Upper lobe of right lung (tissue), 1 donor: Measurements from ENCODE around the gene C20orf204. TPM values are rescaled to one million over a fixed set of nuclear protein-coding genes. Genes with fewer than 3 reads are reported as not detected.

ENCODE experiments used
- ATAC-seq: fragments of 200-7000 bp; cut with Tn5 transposase; one replicate; pipeline ENCODE4 v1.9.1; 2020; ENCODE audit warnings: mild to moderate bottlenecking, moderate library complexity
- DNase-seq: peaks from one replicate; pipeline ENCODE4 v3.0.0-alpha.2; 2020
- H3K27ac ChIP-seq: fragments of 200-600 bp; one replicate; pipeline ENCODE4 v1.8.0; 2022
- H3K27me3 ChIP-seq: fragments of 200-600 bp; one replicate; pipeline ENCODE4 v1.8.0; 2022; ENCODE audit warnings: mild to moderate bottlenecking
- H3K36me3 ChIP-seq: fragments of 200-600 bp; one replicate; pipeline ENCODE4 v1.8.0; 2022
- H3K4me1 ChIP-seq: fragments of 200-600 bp; one replicate; pipeline ENCODE4 v1.8.0; 2022
- H3K4me3 ChIP-seq: fragments of 200-600 bp; one replicate; pipeline ENCODE4 v1.8.0; 2022; ENCODE audit warnings: mild to moderate bottlenecking
- H3K9me3 ChIP-seq: fragments of 200-600 bp; one replicate; pipeline ENCODE4 v1.8.0; 2022
- CTCF ChIP-seq: fragments of 200-600 bp; IDR thresholded peaks from one replicate; pipeline ENCODE4 v1.8.0; 2022; ENCODE audit warnings: antibody characterized with exemption
- intact Hi-C: fragments of 100-400 bp; cut with DNase I; formaldehyde crosslinking; loops from one replicate; pipeline ENCODE4 v1.11.0; 2022
- total RNA-seq: library from RNA; stranded (reverse); fragmentation: NEBNext Ultra II Directional; extraction: Animal tissue kit (Norgen Biotek cat#: 25700); gene quantifications from one replicate; pipeline ENCODE4 v1.2.1, GENCODE V29; 2021
- donor health status: DM: no; HTN: yes; CAD: no; lungs with severe emphysema.

C20orf204 gene
- total RNA-seq, 1 donor from 2014 or later, result 1.9 TPM

GRCh38 chr20:64043768-64044167, 7.8 kb downstream of the C20orf204 start:
- TF ChIP-seq CTCF, result no peak
- H3K9me3 ChIP-seq, result no peaks in the 10 kb centered on the region
- intact Hi-C loops, result no loop called here
- no peak overlapping the region for H3K27ac ChIP-seq
- H3K27me3 ChIP-seq, result peaks cover 38% of the 10 kb centered on the region
- H3K36me3 ChIP-seq, result no peaks in the 10 kb centered on the region
- H3K4me1 ChIP-seq, result peaks cover 26% of the 10 kb centered on the region
- no peak for ATAC-seq
- no peak for DNase-seq
- no peak overlapping the region for H3K4me3 ChIP-seq

- H3K4me1 ChIP-seq, result peaks cover 20% of the 10 kb centered on the region
- no peak for DNase-seq
- H3K27me3 ChIP-seq, result peaks cover 41% of the 10 kb centered on the region
- peak overlapping the region; percentile 65 for H3K27ac ChIP-seq
- ATAC-seq, result peak; percentile 39
- no peaks in the 10 kb centered on the region for H3K36me3 ChIP-seq
- no peaks in the 10 kb centered on the region for H3K9me3 ChIP-seq
- intact Hi-C loops, result no loop called here
- TF ChIP-seq CTCF, result no peak
- no peak overlapping the region for H3K4me3 ChIP-seq
These were observed 8.7 kb downstream of the C20orf204 start for GRCh38 chr20:64044484-64045247.

GRCh38 chr20:64045346-64046011, 9.5 kb downstream of the C20orf204 start:
- peaks cover 43% of the 10 kb centered on the region for H3K27me3 ChIP-seq
- no peaks in the 10 kb centered on the region for H3K36me3 ChIP-seq
- H3K4me3 ChIP-seq, result peak overlapping the region; percentile 55
- DNase-seq (no peak), ATAC-seq (peak; percentile 2)
- peak overlapping the region; percentile 65 for H3K27ac ChIP-seq
- TF ChIP-seq CTCF, result no peak
- intact Hi-C loops, result no loop called here
- H3K4me1 ChIP-seq, result peaks cover 26% of the 10 kb centered on the region
- H3K9me3 ChIP-seq, result no peaks in the 10 kb centered on the region

GRCh38 chr20:64047046-64047389, 11.0 kb downstream of the C20orf204 start:
- peak overlapping the region; percentile 55 for H3K4me3 ChIP-seq
- H3K27ac ChIP-seq, result peak overlapping the region; percentile 73
- ATAC-seq, result no peak

GRCh38 chr20:64047968-64048401, 12.0 kb downstream of the C20orf204 start:
- Histone ChIP-seq H3K9me3 (no peaks in the 10 kb centered on the region), H3K27ac (peak overlapping the region; percentile 73), H3K4me1 (peaks cover 12% of the 10 kb centered on the region), H3K27me3 (peaks cover 47% of the 10 kb centered on the region), H3K4me3 (peak overlapping the region; percentile 55), H3K36me3 (no peaks in the 10 kb centered on the region)
- DNase-seq (no peak), ATAC-seq (no peak)
- intact Hi-C loops, result no loop called here
- TF ChIP-seq CTCF, result no peak

More at GRCh38 chr20:64047046-64047389, 11.0 kb downstream of the C20orf204 start:
- intact Hi-C loops, result no loop called here
- Histone ChIP-seq H3K4me1 (peaks cover 10% of the 10 kb centered on the region), H3K36me3 (no peaks in the 10 kb centered on the region), H3K27me3 (peaks cover 42% of the 10 kb centered on the region), H3K9me3 (no peaks in the 10 kb centered on the region)
- no peak for DNase-seq
- TF ChIP-seq CTCF, result no peak
